OCI-M2 (cell line): Measurements from ENCODE around the gene NR2C2AP.
"Not testable (repeated sequence)": the region's sequence is repeated elsewhere in the genome, so short reads cannot be mapped to it uniquely, and the experiment has no call there.

Source experiments
- DNase-seq: peaks from one replicate; lab custom pipeline; 2025; ENCODE audit not compliant: unreplicated experiment; lab: John Stamatoyannopoulos, UW

Gene NR2C2AP

DNA sequence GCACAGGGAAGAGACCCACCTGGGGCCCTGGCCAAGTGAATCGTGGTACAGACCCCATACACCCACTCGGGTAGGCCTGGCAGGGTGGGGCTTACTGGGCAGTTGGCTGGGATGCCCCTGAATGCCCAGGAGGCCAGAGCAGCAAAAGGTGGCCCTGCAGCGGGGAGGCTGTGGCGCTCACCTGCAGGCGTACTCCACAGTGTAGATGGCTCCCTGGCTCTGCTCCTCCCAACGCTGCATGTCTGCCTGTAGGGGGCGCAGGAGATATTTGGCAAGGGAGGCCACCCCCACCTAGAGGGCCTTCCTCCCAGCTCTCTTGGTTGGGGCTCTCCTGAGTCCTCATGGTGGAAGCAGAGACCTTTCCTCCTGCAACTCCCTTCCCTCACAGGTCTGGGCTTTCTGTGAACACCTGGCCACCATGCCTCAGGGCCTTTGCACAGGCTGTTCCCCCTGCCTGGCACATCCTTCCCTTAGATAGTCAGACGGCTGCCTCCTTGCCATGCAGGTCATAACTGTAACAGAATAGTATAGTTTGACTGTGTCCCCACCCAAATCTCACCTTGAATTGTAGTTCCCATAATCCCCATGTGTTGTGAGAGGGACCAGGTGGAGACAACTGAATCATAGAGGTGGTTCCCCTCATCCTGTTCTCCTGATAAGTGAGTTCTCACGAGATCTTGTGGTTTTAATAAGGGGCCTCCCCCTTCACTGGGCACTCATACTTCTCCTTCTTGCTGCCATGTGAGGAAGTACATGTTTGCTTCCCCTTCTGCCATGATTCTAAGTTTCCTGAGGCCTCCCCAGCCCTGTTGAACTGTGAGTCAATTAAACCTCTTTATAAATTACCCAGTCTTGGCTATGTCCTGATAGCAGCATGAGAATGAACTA is 17.1 kb downstream of the NR2C2AP start:
- DNase-seq = no peak

DNA sequence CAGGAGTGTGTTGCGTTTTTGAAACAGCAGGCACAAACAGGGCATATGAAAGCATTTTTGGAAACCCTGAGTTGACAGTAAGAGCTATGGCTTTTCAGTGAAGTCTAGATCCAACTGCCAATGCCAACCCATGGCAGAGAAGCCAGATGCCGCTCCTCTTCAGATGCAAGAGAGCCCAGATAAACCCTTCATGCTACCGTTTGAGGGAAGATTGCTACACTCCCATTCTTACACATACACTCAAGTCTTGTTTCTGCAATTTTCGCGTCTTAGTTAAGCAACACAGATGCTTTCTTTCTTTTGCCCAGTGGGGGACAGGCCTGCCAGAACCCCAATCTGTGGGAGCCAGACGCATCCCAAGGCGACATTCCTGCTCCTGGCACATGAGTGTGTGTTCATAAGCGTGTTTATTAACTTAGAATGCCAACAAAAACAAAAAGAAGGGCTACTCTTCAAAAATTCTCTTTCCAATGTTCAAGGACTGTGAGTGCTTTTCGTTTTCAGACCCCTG is 21.7 kb downstream of the NR2C2AP start:
- DNase-seq = no peak

DNA sequence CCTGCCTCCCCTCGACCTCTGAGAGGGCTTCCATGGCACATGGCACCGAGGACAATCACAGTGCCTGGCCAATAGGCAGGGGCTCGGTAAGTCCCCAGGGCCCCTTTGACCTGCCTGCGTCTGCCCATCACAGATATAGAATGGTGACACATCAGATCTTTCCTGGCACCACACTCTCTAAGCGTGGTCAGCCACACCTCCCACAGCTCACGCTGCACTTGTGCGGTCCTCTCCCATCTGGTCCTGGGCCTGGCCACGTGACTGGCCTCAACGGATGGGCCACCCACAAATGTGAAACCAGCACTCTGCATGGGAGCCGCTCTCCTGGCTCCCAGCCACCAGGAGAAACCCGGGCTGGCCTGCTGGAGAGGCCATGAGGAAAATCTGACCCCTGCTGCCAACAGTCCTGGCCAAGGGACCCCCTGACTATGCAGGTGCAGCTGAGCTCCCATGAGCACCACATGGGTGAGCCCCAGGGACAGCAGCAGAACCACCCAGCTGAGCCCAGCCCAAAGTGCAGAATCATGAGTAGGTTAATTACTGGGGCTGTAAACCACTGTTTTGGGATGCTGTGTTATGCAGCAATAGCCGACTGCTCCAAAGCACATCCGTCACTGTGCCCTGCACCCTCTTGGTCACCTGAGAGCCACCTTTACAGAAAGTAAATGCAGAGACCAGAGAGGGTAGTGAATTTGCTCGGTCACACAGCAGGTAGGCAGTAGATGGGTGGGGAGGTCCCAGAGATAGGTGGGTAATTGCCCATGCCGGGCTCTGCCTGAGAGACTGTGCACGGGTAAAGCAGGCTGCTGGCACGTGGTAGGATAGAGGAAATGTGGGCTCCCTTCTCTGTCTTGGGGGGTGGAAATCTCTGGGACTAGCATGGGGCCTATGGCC is 23.4 kb downstream of the NR2C2AP start:
- DNase-seq = no peak

DNA sequence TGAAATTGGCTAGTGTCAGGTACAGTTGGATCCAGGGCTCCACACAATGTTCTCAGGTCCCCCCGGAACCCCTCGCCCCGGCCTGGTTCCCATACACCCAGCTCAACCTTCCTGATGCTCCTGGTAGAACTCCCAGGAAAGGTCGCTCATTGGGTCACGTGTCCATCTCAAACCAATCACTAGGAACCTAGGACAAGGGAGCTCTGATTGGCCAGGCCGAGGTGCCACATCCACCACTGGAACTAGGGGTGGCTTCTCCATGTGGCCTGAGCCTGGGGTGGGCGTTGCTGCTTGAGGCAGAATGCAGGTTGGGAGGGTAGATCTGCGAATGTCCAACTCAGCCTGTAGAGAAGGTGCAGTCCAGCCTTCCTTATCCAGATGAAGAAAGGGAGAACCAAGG is 26.3 kb downstream of the NR2C2AP start:
- no peak for DNase-seq

DNA sequence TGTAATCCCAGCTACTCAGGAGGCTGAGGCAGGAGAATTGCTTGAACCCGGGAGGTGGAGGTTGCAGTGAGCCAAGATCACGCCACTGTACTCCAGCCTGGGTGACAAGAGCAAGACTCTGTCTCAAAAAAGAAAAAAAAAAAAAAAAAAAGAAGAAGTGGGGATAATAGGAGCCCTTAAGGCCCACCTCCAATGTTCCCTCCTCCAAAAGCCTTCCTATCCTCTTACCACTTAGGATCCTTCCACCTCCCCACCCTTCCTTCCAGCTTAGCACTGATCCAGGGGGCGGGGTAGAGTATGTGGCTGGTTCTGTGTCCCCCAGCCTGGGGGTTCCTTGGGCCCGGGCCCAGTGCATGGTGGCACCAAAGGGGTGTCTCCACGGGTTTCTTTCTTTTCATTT is 30.0 kb downstream of the NR2C2AP start:
- not testable (repeated sequence) for DNase-seq

DNA sequence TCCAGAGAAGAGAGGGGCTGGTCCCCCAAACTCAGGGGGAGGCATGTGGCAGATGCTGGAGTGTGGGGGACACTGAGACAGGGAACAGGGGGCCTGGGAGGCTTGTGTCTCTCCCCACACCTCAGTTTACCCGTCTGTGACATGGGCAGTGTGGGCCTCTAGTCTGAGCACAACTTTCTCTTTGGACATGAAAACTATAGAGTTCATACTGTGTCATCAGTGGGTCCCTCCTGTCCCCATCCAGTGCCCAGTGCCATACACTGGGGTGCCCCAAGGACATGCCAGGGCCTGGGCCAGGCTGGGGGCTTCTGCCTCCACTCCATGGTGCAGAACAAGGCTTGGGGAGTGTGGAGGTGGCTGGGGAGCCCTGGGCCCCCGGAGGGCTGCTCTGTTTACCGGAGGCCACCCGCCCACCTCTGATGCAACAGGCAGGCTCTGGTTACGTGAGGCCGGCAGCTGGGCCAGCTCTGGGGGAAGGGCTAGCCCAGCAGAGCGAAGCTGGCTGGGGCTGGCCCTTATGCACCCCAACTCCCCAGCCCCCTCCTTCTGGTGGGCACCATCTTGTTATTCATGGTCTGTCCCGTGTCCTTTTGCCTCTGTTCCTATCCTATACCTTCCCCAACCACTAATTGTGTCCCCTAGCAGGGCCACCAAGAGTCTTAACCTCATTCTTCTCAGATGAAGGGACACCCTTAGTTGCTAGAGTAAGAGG is 31.2 kb downstream of the NR2C2AP start:
- DNase-seq = no peak

DNA sequence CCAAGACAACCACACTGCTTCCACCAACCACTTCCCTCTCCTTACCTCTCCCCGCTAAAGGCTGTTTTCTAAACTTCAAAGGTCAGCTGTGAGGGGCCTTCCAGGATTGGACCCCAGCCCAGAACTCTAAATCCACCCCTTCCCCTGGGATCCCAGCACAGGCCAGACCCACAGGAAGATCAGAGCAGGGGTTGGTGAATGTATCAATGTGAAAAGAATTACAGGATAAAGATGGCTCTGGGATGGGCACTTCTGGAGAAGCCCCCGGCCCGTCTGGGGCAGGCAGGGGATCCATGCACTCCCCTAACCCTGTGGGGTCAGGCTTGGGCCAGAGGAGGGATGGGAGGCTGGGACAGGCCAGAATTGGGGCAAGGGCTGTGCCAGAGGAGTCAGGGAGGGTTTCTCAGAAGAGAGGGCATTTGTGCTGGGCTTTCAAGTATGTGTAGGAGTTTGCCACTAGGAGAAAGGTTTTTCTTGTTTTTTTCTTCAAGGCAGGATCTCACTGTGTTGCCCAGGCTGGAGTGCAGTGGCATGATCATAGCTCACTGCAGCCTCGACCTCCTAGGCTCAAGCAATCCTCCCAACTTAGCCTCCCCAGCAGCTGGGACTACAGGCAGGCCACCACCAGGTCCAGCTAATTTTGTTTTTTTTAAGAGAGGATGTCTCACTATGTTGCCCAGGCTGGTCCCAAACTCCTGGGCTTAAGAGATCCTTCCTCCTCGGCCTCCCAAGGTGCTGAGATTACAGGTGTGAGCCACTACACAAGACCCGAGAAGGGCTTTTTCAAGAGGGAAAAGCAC is 32.1 kb downstream of the NR2C2AP start:
- no peak for DNase-seq

DNA sequence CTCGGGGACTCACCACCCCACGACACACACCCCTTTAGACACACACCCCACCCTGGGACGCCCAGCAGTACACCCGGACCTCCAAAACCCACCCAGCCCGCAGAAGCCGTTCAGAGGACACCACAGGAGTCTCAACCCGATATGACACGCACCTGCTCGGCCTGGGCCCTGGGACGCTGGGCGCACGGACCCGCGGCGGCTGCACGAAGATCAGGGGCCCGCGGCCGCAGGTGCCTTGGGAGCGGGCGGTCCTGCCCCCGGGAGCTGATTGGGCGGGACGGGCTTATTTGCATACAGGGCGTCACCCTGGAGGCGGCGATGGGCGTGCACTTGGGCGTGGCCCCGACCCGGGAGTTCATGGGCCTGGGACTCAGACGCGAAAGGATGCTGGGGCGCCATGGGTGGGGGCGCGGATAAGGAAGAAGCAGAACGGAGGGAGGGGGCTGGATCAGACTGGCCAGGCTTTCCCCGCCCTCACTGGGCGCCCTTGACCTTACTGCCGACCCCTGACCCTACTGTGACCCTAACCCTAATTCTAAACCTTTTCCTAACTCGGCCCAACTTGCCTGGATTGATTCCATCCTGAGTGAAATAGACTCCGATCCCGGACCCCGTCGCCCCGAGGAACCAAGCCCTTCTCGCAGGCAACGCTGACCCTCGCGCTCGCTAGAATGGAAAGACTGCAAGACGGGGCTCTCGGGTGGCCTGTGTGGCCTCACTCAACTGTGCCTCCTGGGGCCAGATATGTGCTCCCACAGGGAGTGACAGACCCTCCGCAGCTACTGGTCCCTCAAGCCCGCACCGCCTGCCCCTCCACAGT is 33.0 kb downstream of the NR2C2AP start, which contains the start of gene MEF2B:
TSS of gene MEF2B (minus strand) at position 211 of the 820 bp plus-strand sequence. CDS start 19,528 bp downstream, outside the sequence.
- DNase-seq = no peak

DNA sequence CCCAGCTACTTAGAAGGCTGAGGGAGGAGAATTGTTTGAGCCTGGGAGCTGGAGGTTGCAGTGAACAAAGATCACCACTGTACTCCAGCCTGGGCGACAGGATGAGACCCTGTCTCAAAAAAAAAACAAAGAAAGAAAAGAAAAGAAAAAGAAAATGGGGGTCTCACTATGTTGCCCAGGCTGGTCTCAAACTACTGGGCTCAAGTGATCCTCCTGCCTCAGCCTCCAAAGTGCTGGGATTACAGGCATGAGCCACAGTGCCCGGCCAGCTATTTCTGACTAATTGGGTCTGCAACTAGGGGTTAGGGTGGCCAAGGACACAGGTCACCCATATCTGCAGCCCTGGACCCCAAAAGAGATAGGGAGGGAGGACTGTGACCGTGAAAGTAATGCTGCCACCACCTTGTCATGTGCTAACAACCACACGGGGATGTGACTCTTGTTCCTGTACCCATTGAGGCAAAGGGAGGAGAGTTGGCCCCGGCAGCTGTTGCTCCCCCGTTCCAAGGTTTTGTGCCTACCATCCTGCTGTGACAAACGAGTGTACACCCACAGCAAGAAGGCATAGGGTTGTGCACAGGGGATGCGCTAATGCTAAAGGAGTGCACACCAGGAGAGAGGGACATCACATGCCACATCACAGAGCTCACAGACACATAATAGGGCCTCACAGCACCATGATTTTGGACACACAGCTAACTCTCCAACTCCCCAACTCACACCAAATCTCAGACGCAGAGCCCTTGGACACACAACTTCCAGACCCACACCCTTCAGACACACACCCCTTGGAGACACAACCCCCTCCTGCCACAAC is 33.8 kb downstream of the NR2C2AP start:
- no peak for DNase-seq

DNA sequence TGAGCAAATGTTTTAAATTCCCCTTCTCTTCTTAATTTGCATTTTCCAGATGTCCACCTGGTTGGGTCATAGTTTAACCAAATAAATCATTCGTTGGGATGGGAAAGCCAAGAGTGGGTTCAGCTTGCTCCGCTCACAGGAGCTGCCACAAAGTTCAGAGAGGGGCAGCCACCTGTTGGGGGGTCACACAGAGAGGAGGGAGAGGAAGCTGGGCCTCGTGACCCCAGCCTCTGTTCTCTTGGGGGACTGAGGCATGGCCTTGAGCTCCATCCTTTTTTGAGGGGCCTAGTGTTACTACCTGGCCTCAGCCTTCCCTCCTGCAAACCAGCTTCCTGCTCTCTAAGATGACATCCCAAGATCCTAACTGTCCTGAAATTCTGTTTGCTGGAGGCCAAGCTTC is 35.6 kb downstream of the NR2C2AP start:
- DNase-seq = no peak

DNA sequence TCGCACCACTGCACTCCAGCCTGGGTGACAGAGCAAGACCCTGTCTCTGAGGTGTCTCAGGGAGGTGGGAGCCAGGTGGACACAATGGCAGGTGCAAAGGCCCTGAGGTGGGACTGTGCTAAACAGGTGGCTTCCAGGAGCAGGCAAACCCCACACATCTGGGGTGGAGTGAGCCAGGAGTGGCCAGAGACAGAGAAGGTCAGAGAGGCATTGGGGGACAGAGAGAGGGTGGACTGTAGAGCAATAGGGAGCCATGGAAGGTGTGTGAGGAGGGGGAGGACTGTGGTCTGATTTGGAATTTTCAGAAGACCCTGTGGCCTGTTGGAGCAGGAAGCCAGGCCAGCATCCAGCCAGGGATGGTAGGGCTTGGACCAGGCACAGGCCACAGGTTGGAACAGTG is 37.8 kb downstream of the NR2C2AP start:
- DNase-seq = no peak

DNA sequence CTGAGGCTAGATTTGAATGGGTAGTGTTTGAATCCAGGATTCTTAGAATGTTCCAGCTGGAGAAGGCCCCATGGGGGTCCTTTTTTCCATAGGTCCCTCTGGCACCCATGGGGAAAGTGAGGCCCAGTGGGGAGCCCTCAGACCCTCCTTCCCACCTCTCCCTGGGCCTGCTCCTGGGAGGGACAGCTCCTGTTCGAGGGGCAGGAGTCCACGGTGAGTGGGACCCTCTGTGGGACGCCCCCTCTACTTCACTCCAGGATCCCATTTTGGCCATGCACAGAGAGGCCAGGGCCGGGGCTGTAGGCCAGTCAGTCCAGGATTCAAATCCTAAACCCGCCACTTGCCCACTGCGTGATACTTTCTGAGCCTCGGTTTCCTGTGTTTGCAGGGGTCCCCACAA is 40.7 kb downstream of the NR2C2AP start:
- no peak for DNase-seq

DNA sequence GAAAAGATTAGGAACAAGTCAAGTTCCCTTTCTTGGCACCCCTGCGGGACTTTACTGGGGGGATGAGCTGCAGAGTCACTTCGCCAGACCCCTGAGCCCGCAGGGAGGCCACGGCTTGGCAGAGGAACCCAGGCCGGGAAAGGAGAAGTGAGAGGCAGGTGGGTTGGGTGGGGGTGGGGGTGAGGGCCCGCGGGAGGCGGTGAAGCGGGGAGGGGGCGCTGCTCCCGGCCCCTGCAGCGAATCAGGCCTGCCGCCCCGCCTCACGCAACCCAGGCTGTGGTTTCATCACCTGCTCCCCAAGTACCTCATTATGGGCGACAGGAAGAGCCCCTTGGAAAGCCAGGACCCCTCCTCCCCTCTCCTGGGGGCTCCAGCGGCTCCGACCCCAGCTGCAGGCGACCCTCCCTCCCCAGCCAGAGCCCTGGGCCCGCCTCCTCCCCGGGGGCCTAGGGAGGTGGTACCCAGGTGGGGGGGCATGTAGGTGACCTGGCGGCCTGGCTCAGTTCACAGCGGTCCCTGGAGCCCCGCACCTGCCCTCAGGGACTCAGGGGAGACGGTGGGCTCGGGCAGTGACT is 42.7 kb downstream of the NR2C2AP start:
- DNase-seq = no peak

DNA sequence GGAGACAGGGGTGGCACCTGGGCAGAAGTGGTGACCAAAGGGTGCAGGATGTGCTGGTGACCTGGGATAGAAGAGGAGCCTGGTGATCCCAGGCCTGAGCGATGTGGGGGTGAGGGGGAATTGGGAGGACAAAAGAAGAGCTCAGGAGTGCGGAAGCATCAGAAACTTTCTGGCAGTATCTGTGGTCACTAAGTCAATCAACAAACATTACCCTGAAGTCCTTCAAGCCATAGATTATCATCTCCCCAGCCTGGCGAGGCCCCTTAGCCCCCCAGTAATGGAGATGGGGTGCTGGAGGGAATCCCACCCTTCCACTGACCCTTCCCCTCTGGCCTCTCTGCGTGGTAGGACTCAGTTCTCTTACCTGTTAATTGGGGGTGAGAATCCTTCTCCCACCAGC is 43.7 kb downstream of the NR2C2AP start:
- DNase-seq = no peak

DNA sequence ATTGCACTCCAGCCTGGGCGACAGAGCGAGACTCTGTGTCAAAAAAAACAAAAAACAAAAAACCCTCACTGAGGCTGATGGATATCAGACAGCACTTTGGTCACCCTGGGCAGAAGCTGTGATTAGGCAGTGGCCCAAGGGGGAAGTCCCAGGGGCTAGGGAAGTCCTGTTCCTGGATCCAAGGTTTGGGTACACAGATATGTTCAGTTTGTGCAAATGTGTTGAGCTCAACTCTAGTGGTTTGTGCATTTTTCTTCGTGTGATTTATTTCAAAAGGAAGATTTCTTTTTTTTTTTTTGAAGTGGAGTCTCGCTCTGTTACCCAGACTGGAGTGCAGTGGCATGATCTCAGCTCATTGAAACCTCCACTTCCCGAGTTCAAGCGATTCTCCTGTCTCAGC is 45.4 kb downstream of the NR2C2AP start:
- DNase-seq = no peak

DNA sequence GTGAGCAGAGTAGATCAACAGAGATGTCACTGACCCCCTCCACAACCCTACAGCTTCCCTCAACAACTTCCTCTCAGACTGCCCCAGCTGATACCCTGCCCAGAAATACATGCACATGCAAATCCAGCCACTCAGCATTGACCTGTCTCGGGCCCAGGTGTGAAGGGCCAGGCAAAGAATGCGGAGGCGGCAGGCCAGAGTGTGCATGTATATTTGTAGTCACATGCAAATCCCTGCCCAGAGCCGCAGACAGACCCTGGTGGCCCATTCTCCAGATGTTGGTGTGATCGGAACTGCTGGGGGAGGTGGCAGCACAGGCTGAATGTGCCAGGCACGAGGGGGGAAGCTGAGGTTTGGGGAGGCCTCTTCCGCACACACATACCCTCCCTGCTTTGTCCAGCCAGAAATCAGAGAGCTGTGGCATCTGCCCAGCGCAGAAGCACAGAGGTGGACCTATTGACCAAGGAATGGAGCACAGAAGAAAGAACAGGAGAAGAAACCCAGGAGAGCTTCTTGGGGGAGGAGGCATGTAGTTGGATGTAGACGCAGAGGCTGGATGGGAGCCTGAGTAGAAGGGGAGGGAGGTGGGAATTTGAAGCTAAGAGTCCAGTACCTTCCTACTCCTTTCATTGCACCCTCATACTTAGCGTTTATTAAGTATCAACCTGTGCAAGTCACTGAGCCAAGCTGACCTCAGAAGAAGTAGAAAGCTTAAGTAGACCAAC is 47.6 kb downstream of the NR2C2AP start:
- no peak for DNase-seq

DNA sequence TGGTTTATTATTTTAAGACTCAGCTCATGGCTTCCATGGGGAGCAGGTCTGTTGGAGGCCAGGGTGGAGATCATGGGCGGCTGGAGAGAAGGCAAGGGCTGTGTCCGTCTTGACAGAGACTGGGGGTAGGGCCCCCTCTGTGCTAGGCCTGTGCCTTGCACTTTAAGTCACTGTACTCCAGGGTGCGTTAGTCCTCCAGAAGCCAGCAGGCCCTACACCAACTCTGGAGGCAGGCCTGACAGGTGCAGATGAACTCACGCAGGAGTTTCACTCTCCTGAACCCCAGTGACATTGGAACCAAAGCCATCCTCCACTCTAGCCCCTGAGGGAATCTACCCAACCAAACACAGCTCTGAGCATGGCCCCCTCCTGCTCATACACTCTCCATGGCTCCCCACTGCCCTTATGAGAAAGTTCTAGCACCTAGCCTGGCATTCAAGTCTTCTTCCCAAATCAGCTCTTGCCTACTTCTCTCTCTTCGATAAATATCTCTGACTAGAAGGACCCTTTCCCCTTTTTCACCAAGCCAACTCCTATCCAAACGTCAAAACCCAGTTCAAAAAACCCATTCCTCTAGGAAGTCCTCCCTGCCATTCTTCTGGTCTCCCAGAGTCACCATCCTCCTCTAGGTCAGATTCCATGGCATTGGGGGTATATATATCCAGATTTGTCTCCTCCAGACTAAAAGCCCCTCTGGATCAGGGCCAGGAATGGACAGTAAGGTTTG is 48.3 kb downstream of the NR2C2AP start:
- no peak for DNase-seq
